Omental fat pad (tissue), 4 donors: ENCODE data around the gene SPRY4. TPM values are rescaled to one million over a fixed set of nuclear protein-coding genes. Genes with fewer than 3 reads are reported as not detected.

Experiments used
- ATAC-seq: fragments of 150-250 bp; one replicate; pipeline ENCODE4 v1.9.1; 2016; ENCODE audit warnings: mild to moderate bottlenecking, moderate library complexity; ENCODE audit not compliant: low FRiP score
- DNase-seq: peaks from one replicate; pipeline ENCODE4 v3.0.0-alpha.2; 2019; ENCODE audit warnings: low spot score
- total RNA-seq, 4 donors: library from RNA; depleted of rRNA; stranded (reverse); fragments of >200 nt; gene quantifications; one replicate each; pipeline ENCODE4 v1.1.0, GENCODE V29; 2016
- TF ChIP-seq, protein P1 (sequence below), 3 donors: fragments of 450-650 bp; IDR thresholded peaks; one replicate each; pipeline ENCODE4 v1.5.1; 2016 to 2017; ENCODE audit warnings: antibody characterized with exemption in 3 of 3, mild to moderate bottlenecking in 3 of 3, moderate library complexity in 2 of 3

SPRY4 gene
- total RNA-seq, 4 donors from 2014 or later: 40.4 to 93.5 (median 47.3) TPM

DNA sequence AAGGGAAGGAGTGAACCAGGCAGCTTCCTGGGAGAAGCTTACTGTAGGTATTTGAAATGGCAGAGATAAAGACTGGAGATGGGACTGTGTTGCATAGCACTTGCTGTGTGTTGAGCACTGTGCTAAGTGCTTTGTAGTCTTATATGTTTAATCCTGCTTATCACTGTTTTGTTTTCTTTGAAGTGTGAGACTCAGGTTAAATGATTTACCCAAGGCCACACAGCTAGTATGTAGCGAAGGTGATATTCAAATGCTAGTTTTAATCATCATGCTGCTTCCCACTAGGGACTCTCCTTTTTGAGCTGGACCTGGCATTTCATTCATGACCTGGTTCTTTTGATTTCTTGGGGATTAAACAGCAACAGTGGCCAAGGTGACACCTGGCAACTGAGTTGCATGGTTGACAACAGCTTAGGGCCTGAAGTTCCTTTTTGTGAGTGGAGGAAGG lies 35.3 kb upstream of the SPRY4 start:
- no peak for ATAC-seq
- TF ChIP-seq, protein P1, sequence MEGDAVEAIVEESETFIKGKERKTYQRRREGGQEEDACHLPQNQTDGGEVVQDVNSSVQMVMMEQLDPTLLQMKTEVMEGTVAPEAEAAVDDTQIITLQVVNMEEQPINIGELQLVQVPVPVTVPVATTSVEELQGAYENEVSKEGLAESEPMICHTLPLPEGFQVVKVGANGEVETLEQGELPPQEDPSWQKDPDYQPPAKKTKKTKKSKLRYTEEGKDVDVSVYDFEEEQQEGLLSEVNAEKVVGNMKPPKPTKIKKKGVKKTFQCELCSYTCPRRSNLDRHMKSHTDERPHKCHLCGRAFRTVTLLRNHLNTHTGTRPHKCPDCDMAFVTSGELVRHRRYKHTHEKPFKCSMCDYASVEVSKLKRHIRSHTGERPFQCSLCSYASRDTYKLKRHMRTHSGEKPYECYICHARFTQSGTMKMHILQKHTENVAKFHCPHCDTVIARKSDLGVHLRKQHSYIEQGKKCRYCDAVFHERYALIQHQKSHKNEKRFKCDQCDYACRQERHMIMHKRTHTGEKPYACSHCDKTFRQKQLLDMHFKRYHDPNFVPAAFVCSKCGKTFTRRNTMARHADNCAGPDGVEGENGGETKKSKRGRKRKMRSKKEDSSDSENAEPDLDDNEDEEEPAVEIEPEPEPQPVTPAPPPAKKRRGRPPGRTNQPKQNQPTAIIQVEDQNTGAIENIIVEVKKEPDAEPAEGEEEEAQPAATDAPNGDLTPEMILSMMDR (IDR thresholded peaks at IDR 0.05): no peak

DNA sequence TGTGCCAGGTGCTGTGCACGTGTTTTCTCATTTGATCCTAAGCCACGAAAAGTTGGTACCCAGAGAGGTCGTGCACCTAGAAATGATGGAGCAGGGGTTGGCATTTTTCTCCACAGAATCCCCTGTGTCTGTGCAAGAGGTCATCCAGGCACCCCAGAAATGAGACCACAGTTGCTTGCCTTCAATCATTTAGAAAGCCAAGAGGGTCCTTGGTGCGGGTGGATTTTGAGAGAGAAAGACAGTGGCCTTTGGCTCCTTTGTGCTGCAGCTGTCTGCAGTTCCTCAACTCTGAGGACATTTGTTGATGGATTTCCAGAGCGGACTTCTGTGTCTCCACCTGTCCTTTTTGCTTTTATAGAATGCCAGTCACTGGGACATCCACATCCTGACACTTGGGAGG lies 33.8 kb upstream of the SPRY4 start:
- TF ChIP-seq, protein P1 (IDR thresholded peaks at IDR 0.05): no peak
- DNase-seq (no peak), ATAC-seq (no peak)

More for the DNA sequence above, 35.3 kb upstream of the SPRY4 start:
- no peak for DNase-seq

DNA sequence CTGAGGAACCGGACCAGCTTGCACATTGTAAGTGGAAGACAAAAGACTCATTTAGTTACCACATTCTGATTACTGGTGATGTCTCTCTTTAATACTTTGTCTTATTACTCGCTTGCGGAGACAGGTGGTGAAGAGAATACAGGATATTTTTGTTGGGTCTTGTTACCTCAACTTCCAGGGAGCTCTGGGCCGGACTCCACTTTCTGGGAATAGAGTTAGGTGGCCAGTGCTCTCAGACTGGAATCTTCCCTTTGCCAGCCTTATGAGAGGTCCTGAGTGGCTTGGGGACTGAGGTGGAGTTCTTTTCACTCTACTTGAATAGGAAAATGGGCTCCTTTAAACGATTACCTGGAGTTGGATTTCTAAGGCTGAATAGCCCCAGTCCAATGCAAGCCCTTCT lies 33.3 kb upstream of the SPRY4 start:
- DNase-seq (no peak), ATAC-seq (no peak)
- TF ChIP-seq, protein P1 (IDR thresholded peaks at IDR 0.05): no peak

DNA sequence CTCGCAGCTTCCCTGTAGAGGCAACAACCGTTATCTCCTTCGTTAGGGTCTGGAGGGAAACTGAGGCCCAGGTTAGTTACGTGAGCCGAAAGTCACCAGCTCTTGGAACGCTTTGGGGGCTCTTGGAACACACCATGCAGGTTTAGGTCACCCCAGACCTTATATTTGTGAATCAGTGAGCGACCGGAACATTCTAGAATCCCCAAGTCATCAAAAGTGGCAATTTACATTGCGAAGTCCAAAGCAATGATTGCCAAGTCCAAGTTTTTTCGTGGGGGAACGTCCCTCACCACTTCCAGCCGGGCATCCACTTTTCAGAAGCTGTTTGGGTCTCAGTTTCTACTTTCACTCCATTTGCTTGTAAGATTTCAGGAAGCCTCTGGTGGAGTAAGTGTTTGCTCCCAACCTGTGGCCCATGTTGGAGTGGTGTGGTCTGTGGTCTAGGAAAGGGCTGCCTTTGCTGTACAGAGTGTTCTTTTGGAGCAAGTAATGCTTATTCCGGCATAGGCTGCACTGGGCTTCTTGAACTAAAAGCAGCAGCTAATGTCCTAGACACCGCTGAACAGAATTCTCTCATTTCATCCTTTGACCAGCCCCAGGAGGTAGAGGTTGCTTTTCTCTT lies 32.8 kb upstream of the SPRY4 start:
- ATAC-seq (no peak), DNase-seq (no peak)
- TF ChIP-seq, protein P1 (IDR thresholded peaks at IDR 0.05): no peak

DNA sequence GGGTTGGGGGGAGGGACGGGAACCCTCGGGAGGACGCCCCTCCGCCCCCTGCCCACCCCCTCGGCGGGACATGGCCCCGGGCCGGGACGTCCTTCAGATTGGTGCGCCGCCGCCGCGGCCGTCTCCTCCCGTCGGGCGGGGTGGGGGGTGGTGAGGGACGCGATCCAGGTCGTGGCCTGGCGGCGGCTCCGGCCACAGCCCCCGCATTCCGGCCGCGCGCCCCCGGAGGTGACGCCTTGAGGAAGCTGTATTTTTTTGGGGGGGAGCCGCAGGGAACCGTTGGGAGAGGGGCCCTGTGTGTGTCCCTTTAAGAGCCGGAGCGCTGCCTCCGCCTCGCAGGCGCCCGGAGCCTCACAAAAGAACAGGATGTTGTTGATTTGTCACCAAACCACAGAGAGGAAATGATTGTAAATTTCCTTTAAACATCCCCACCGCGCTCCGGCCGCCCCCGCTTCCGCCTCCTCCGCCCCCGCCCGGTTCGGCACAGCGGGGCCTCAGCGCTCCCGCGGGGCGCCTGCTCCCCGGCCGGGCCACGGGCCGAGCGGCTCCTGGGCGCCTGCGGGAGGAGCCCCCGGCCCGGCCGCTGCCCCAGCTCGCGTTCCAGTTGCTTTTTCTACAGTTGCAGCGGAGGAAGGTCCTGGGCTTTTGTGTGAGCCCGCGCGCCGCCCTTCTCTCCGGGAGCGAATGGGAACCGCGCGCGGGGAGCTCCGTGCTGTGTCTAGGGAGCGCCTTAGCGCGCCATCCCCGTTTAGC lies 32.1 kb upstream of the SPRY4 start:
- TF ChIP-seq, protein P1 (IDR thresholded peaks at IDR 0.05): no peak
- peak; percentile 92 for ATAC-seq
- DNase-seq: peak; percentile 62

DNA sequence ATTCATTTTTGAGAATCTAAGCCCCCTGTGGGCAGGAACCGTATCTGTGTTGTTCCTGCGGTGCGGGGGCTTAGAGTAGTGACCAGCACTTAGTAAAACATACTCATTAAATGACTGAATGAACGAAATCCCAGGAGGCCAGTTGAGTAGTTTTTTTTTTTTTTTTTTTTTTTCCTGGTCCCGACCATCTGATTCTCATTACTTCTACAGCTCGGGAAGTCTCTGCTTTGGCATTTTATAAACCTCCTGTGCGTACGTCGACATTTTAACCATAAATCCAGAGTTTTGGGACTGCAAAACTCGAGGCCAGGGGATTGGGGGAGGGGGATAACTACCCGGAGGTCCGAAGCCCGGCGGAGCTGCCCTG lies 31.5 kb upstream of the SPRY4 start:
- DNase-seq (no peak), ATAC-seq (no peak)
- TF ChIP-seq, protein P1 (IDR thresholded peaks at IDR 0.05): no peak

DNA sequence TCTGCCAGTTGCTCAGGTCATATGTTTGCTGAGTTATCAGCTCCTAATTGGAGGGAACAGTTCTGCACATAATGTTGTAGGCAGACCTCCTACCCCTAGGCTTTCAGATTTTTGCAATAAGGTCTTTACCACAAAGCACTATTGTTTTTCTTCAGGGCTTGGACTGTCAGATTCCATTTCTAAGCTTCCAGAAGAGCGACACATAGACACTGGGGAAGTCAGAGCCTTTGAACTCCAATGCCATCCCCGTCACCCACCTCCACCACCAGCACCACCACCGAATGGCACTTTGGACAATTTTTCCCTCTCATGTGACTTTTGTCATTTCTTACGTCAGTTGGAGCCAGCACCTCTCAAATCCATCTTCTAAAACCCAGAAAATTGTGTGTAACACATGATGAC lies 28.3 kb upstream of the SPRY4 start:
- DNase-seq (no peak), ATAC-seq (no peak)
- TF ChIP-seq, protein P1 (IDR thresholded peaks at IDR 0.05): no peak
